Measurements from ENCODE around the gene GRID1. TPM values are rescaled to one million over a fixed set of nuclear protein-coding genes. Genes with fewer than 3 reads are reported as not detected.

The GRID1 gene
- total and polyA plus RNA-seq, 10 of the 15 experiments (the other 5 are each of a cell fraction or from before 2014, with no cell fraction given), result 0.04 to 0.62 (median 0.08) TPM; not detected in 5

DNA sequence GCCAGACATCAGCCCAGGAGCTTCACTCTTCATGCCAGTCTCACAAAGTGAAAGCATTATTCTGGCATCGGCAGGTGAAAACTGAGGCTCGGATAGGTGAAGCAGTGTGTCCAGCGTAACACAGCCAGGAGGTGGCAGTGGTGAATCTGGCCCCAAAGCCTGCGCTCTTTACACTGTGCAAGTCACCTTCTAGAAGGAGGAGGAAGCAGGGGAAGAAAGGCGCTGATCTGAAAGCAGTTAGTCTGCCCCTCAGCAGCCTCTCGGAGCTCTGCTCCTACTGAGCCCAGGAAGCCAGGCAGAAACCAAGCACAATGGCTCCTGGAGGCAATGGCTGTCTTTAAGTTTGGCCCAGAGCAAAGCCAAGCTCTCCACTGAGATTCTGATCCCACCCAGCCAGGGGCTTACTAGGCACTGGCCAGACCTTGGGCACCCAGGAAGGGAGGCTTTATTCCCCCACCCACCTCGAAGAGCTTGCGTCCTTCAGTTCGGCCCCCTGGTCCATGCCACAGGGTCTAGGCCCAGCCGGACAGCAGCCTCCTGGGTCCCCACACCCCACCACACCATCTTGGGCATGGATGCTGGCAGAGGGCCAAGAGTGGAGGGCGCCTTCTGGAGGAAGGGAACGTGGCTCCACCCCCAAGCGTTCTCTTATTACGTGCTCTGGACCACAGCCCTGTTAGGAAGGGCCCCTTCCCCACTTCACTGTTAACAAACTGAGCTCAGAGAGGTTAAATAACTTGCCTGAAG lies 104.5 kb downstream of the GRID1 start:
- no TSS peak for BruUV-seq (replicated peaks)
- H3K27ac ChIP-seq (ENCODE audit: control insufficient read depth, insufficient read depth), result no peak overlapping the region
- no peaks in the 10 kb centered on the region for H3K36me3 ChIP-seq (ENCODE audit: control insufficient read depth in 2 of 2, insufficient read depth in 2 of 2, low read length in 1 of 2)
- no peak overlapping the region for H2AFZ ChIP-seq (ENCODE audit: control insufficient read depth, low read depth, low read length)
- TF ChIP-seq, protein P1, sequence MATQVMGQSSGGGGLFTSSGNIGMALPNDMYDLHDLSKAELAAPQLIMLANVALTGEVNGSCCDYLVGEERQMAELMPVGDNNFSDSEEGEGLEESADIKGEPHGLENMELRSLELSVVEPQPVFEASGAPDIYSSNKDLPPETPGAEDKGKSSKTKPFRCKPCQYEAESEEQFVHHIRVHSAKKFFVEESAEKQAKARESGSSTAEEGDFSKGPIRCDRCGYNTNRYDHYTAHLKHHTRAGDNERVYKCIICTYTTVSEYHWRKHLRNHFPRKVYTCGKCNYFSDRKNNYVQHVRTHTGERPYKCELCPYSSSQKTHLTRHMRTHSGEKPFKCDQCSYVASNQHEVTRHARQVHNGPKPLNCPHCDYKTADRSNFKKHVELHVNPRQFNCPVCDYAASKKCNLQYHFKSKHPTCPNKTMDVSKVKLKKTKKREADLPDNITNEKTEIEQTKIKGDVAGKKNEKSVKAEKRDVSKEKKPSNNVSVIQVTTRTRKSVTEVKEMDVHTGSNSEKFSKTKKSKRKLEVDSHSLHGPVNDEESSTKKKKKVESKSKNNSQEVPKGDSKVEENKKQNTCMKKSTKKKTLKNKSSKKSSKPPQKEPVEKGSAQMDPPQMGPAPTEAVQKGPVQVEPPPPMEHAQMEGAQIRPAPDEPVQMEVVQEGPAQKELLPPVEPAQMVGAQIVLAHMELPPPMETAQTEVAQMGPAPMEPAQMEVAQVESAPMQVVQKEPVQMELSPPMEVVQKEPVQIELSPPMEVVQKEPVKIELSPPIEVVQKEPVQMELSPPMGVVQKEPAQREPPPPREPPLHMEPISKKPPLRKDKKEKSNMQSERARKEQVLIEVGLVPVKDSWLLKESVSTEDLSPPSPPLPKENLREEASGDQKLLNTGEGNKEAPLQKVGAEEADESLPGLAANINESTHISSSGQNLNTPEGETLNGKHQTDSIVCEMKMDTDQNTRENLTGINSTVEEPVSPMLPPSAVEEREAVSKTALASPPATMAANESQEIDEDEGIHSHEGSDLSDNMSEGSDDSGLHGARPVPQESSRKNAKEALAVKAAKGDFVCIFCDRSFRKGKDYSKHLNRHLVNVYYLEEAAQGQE (IDR thresholded peaks at IDR 0.05; ENCODE audit: low read depth, low read length), result no peak
- TF ChIP-seq, protein P2, sequence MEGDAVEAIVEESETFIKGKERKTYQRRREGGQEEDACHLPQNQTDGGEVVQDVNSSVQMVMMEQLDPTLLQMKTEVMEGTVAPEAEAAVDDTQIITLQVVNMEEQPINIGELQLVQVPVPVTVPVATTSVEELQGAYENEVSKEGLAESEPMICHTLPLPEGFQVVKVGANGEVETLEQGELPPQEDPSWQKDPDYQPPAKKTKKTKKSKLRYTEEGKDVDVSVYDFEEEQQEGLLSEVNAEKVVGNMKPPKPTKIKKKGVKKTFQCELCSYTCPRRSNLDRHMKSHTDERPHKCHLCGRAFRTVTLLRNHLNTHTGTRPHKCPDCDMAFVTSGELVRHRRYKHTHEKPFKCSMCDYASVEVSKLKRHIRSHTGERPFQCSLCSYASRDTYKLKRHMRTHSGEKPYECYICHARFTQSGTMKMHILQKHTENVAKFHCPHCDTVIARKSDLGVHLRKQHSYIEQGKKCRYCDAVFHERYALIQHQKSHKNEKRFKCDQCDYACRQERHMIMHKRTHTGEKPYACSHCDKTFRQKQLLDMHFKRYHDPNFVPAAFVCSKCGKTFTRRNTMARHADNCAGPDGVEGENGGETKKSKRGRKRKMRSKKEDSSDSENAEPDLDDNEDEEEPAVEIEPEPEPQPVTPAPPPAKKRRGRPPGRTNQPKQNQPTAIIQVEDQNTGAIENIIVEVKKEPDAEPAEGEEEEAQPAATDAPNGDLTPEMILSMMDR (IDR thresholded peaks at IDR 0.05 in 2 of 3, conservative IDR thresholded peaks at IDR 0.05 in 1 of 3; ENCODE audit: control insufficient read depth in 2 of 3, extremely low read depth in 1 of 3, insufficient read depth in 1 of 3, low read depth in 3 of 3, low read length in 3 of 3), result peak; percentile 53 to 57 (median 55); a peak in 5 of 6 replicates
- TF ChIP-seq RAD21 (IDR thresholded peaks at IDR 0.05; ENCODE audit: insufficient read depth, low read depth, low read length), result peak; percentile 41
- TF ChIP-seq CREB1 (IDR thresholded peaks at IDR 0.05; ENCODE audit: low read depth), result no peak
- peak; percentile 59; the same call in 1 of the 2 replicates for TF ChIP-seq SMC3 (IDR thresholded peaks at IDR 0.05; ENCODE audit: borderline replicate concordance, low read length)
- H3K79me2 ChIP-seq (ENCODE audit: control insufficient read depth, insufficient read depth, low read length), result no peaks in the 10 kb centered on the region
- peak; percentile 68 for FAIRE-seq
- 24% methylated on average over 14 of the region's 14 CpGs for WGBS (ENCODE audit: insufficient coverage, insufficient replicate concordance, low lambda C conversion rate, missing lambda C conversion rate)
- ChIA-PET SMC1A (ENCODE audit: uncharacterized antibody, unreplicated experiment) (no interaction called here), CTCF (interaction anchor here (0.6 to 1.8 kb wide), 9 partner anchors 19 to 486 kb away, joined by 3 to 5 read pairs (median 3); no protein-coding TSS in a partner anchor), RAD21 (ENCODE audit: unreplicated experiment) (interaction anchor here (1.1 to 1.8 kb wide), 3 partner anchors 98 to 323 kb away, joined by 3 to 6 read pairs (median 3); no protein-coding TSS in a partner anchor), POLR2A (no interaction called here)
- peak; percentile 21 for DNase-seq (ENCODE audit: low read depth, low spot score)
- H4K20me1 ChIP-seq (ENCODE audit: control insufficient read depth, insufficient read depth), result no peaks in the 10 kb centered on the region
- in situ Hi-C loops (cut with MboI) (no loop called here), intact Hi-C loops (cut with micrococcal nuclease; ENCODE audit: unreplicated experiment) (loop anchor here (1.0 to 5.0 kb wide), 2 partner anchors 115 to 325 kb away; no protein-coding TSS in a partner anchor)
- no peaks in the 10 kb centered on the region for H3K4me1 ChIP-seq (ENCODE audit: control insufficient read depth, insufficient read depth, low read length)
- H3K9ac ChIP-seq (ENCODE audit: control insufficient read depth, insufficient read depth, low read length), result no peak overlapping the region
- H3K27me3 ChIP-seq (replicated peaks in 1 of 2; ENCODE audit: control insufficient read depth in 2 of 2, insufficient read depth in 2 of 2, low read length in 1 of 2), result peaks cover 0 to 2% of the 10 kb centered on the region in 2 experiments; a peak in 2 of 4 replicates
- peak overlapping the region; percentile 17; the same call in 1 of the 2 replicates for H3K4me2 ChIP-seq (ENCODE audit: control insufficient read depth, insufficient read depth)
- H3K4me3 ChIP-seq, result no peak overlapping the region
- no peaks in the 10 kb centered on the region for H3K9me3 ChIP-seq (replicated peaks; ENCODE audit: control insufficient read depth, insufficient read depth, low read length)
- peak; percentile 95 for ATAC-seq
